Measurements from ENCODE around the gene ZCCHC14. TPM values are rescaled to one million over a fixed set of nuclear protein-coding genes. Genes with fewer than 3 reads are reported as not detected.

ZCCHC14 gene
- total and polyA plus RNA-seq, 2 of the 13 experiments (the other 11 are each of a cell fraction or from before 2014, with no cell fraction given) = 12.4 to 12.5 TPM

- TF ChIP-seq USF2 (IDR thresholded peaks at IDR 0.05; ENCODE audit: low read depth, low read length) (no peak), USF2 (CRISPR knock-in tag; IDR thresholded peaks at IDR 0.05; ENCODE audit: borderline replicate concordance) (no peak), RELA (CRISPR knock-in tag; IDR thresholded peaks at IDR 0.05) (no peak), ZNF34 (CRISPR knock-in tag; IDR thresholded peaks at IDR 0.05; ENCODE audit: borderline replicate concordance) (no peak), ELF3 (CRISPR knock-in tag; IDR thresholded peaks at IDR 0.05) (0 out of 2 replicates have a peak, but pooled peaks have one; percentile 28), KLF15 (CRISPR knock-in tag; IDR thresholded peaks at IDR 0.05; ENCODE audit: borderline replicate concordance) (no peak), ZNF124 (CRISPR knock-in tag; IDR thresholded peaks at IDR 0.05) (no peak), POLR2G (IDR thresholded peaks at IDR 0.05; ENCODE audit: low read depth, low read length) (peak; percentile 34; the same call in 1 of the 2 replicates), ZFP62 (CRISPR knock-in tag; IDR thresholded peaks at IDR 0.05) (no peak), IKZF4 (CRISPR knock-in tag; IDR thresholded peaks at IDR 0.05; ENCODE audit: borderline replicate concordance, low read depth, not compliant biosample characterization) (no peak), ZNF501 (CRISPR knock-in tag; IDR thresholded peaks at IDR 0.05) (peak; percentile 75; the same call in 1 of the 2 replicates), SP2 (CRISPR knock-in tag; IDR thresholded peaks at IDR 0.05) (peak; percentile 48; the same call in 1 of the 2 replicates), ZFYVE20 (CRISPR knock-in tag; IDR thresholded peaks at IDR 0.05; ENCODE audit: borderline replicate concordance, low read depth) (no peak), MYPOP (CRISPR knock-in tag; IDR thresholded peaks at IDR 0.05) (peak; percentile 13; the same call in 1 of the 2 replicates), MAZ (IDR thresholded peaks at IDR 0.05; ENCODE audit: borderline replicate concordance, low read depth, low read length) (0 out of 2 replicates have a peak, but pooled peaks have one; percentile 64), MAZ (CRISPR knock-in tag; IDR thresholded peaks at IDR 0.05; ENCODE audit: low read depth) (0 out of 2 replicates have a peak, but pooled peaks have one; percentile 17), ZSCAN12 (CRISPR knock-in tag; IDR thresholded peaks at IDR 0.05) (no peak), ZNF512B (CRISPR knock-in tag; IDR thresholded peaks at IDR 0.05; ENCODE audit: borderline replicate concordance) (no peak)
Observed at GRCh38 chr16:87535855-87536794, 43.3 kb upstream of the ZCCHC14 start (continued).

Measured in HepG2 (cell line).